Right lobe of liver (tissue), 6 donors: ENCODE results near the gene ELOB. TPM values are rescaled to one million over a fixed set of nuclear protein-coding genes. Genes with fewer than 3 reads are reported as not detected.

ENCODE experiments used
- ATAC-seq, 4 donors: fragments of 200-7000 bp; cut with Tn5 transposase; one replicate each; pipeline ENCODE4 v1.9.1; 2020; ENCODE audit warnings: mild to moderate bottlenecking in 4 of 4, moderate library complexity in 4 of 4
- DNase-seq, 3 donors: peaks; one replicate each; pipeline ENCODE4 v3.0.0-alpha.2; 2020
- H3K27ac ChIP-seq, 3 donors: fragments of 200-600 bp; one replicate each; pipeline ENCODE4 v1.8.0; 2022
- H3K27me3 ChIP-seq, 2 donors: fragments of 200-600 bp; one replicate each; pipeline ENCODE4 v1.8.0; 2022
- H3K36me3 ChIP-seq, 4 donors: fragments of 200-600 bp; sonication (generic) in 1 of 4; one replicate each; pipeline versions ENCODE4 v1.5.1 to v1.8.0; 2017 to 2022; ENCODE audit warnings: control low read depth in 1 of 4
- H3K4me1 ChIP-seq, 4 donors: fragments of 200-600 bp; sonication (generic) in 1 of 4; one replicate each; pipeline versions ENCODE4 v1.5.1 to v1.8.0; 2017 to 2022; ENCODE audit warnings: control low read depth in 1 of 4
- H3K4me3 ChIP-seq, 3 donors: fragments of 200-600 bp; one replicate each; pipeline ENCODE4 v1.8.0; 2022
- H3K9me3 ChIP-seq, 4 donors: fragments of 200-600 bp; sonication (generic) in 1 of 4; one replicate each; pipeline versions ENCODE4 v1.5.1 to v1.8.0; 2017 to 2022; ENCODE audit warnings: control low read depth in 1 of 4
- CTCF ChIP-seq, 4 donors: fragments of 200-600 bp in 3 of 4; fragments of 450-650 bp in 1 of 4; IDR thresholded peaks; one replicate each; pipeline versions ENCODE4 v1.5.1 to v1.8.0; 2016 to 2022; ENCODE audit warnings: antibody characterized with exemption in 4 of 4, mild to moderate bottlenecking in 2 of 4
- POLR2A ChIP-seq: fragments of 450-650 bp; IDR thresholded peaks from one replicate; pipeline ENCODE4 v1.6.1; 2017; ENCODE audit warnings: antibody characterized with exemption, mild to moderate bottlenecking
- WGBS: methylation state at CpG from one replicate; pipeline ENCODE4 v1.1.6; 2018; ENCODE audit warnings: low coverage, low lambda C conversion rate; ENCODE audit not compliant: insufficient coverage; ENCODE audit errors: missing lambda C conversion rate; 5-methylcytosine and 5-hydroxymethylcytosine counted together
- intact Hi-C, 2 donors: fragments of 100-400 bp; cut with DNase I; formaldehyde crosslinking; loops; one replicate each; pipeline versions ENCODE4 v1.11.2 to v1.14.1; 2022
- total RNA-seq, 6 experiments: library from RNA; depleted of rRNA in 2 of 6; stranded (reverse); fragments of >200 nt in 2 of 6; fragmentation: NEBNext Ultra II Directional in 3 of 6; extraction: Animal tissue kit (Norgen Biotek cat#: 25700) in 3 of 6; gene quantifications; one replicate each; pipeline versions ENCODE4 v1.1.0 to v1.2.4, GENCODE V29; 2016 to 2023
- donor health status: DM: no; HTN: yes; CAD: no.
- donor health status: DM: no; HTN: no; CAD: no.
- donor health status: DM: no; HTN: no; CAD: no.
- donor health status: DM: no; HTN: yes; CAD: no.
- donor health status: DM: no; HTN: yes; CAD: no.

The ELOB gene
- total RNA-seq, 6 experiments from 2014 or later = 97.5 to 521 (median 122) TPM

GRCh38 chr16:2739625-2740430 lies 37.3 kb downstream of the ELOB start:
- Histone ChIP-seq H3K9me3 (no peaks in the 10 kb centered on the region), H3K27ac (no peak overlapping the region), H3K27me3 (no peaks in the 10 kb centered on the region), H3K36me3 (no peaks in the 10 kb centered on the region), H3K4me3 (no peak overlapping the region), H3K4me1 (no peaks in the 10 kb centered on the region)
- TF ChIP-seq CTCF (IDR thresholded peaks at IDR 0.05) (no peak), POLR2A (no peak)
- intact Hi-C loops = no loop called here
- 61% methylated on average over 5 of the region's 8 CpGs for WGBS
- ATAC-seq = no peak
- peak in 1 of 3 donors; percentile 36 for DNase-seq

GRCh38 chr16:2738615-2739014 lies 38.5 kb downstream of the ELOB start:
- ATAC-seq = no peak
- intact Hi-C loops = no loop called here
- DNase-seq = peak in 1 of 3 donors; percentile 45
- no peak overlapping the region for H3K27ac ChIP-seq
- no peak overlapping the region for H3K4me3 ChIP-seq
- no peaks in the 10 kb centered on the region for H3K4me1 ChIP-seq
- H3K27me3 ChIP-seq = no peaks in the 10 kb centered on the region
- no peaks in the 10 kb centered on the region for H3K9me3 ChIP-seq
- no peaks in the 10 kb centered on the region for H3K36me3 ChIP-seq
- no CpG with 5 or more reads among the region's 5 CpGs for WGBS
- TF ChIP-seq CTCF (IDR thresholded peaks at IDR 0.05) (no peak), POLR2A (no peak)

- H3K9me3 ChIP-seq = no peaks in the 10 kb centered on the region
- no peak overlapping the region for H3K4me3 ChIP-seq
- H3K27me3 ChIP-seq = no peaks in the 10 kb centered on the region
- H3K36me3 ChIP-seq = no peaks in the 10 kb centered on the region
- no CpG with 5 or more reads among the region's 7 CpGs for WGBS
- no peaks in the 10 kb centered on the region for H3K4me1 ChIP-seq
- DNase-seq (peak in 1 of 3 donors; percentile 30), ATAC-seq (peak in 1 of 4 donors; percentile 7)
- intact Hi-C loops = no loop called here
- no peak overlapping the region for H3K27ac ChIP-seq
- TF ChIP-seq CTCF (IDR thresholded peaks at IDR 0.05) (no peak), POLR2A (no peak)
Measured at GRCh38 chr16:2737895-2738418, 39.1 kb downstream of the ELOB start.

GRCh38 chr16:2737238-2737605 lies 39.9 kb downstream of the ELOB start:
- Histone ChIP-seq H3K4me1 (no peaks in the 10 kb centered on the region), H3K4me3 (no peak overlapping the region), H3K9me3 (no peaks in the 10 kb centered on the region), H3K27me3 (no peaks in the 10 kb centered on the region), H3K36me3 (no peaks in the 10 kb centered on the region), H3K27ac (no peak overlapping the region)
- ATAC-seq (peak in 1 of 4 donors; percentile 9), DNase-seq (peak in 1 of 3 donors; percentile 32)
- no CpG with 5 or more reads among the region's 5 CpGs for WGBS
- TF ChIP-seq CTCF (IDR thresholded peaks at IDR 0.05) (no peak), POLR2A (no peak)
- intact Hi-C loops = no loop called here
